CD4-positive, alpha-beta T cell treated with Interleukin-12 subunit alpha and Interleukin-12 subunit beta, for 1 hour (primary cell): ENCODE measurements around the gene HOXA7.

Experiments used
- DNase-seq: peaks from one replicate; pipeline ENCODE4 v3.0.0-alpha.2; 2020

Gene HOXA7

GRCh38 chr7:27104341-27105058 is 52.0 kb downstream of the HOXA7 start:
- DNase-seq, result no peak
